Fibroblast of lung (primary cell): ENCODE data around the gene RPS4Y2. TPM values are rescaled to one million over a fixed set of nuclear protein-coding genes. Genes with fewer than 3 reads are reported as not detected.

ENCODE experiments used
- DNase-seq, 2 donors: peaks; one replicate each; pipeline versions ENCODE4 v3.0.0 to v3.0.0-alpha.2; 2010; ENCODE audit warnings: low read depth in 2 of 2
- H2AFZ ChIP-seq: 2 replicates; pipeline ENCODE4 v1.5.1; 2012; ENCODE audit warnings: low read length, control low read depth, inconsistent platforms
- H3K27ac ChIP-seq: 2 replicates; pipeline ENCODE4 v1.5.1; 2011; ENCODE audit warnings: low read length, control low read depth; ENCODE audit not compliant: insufficient read depth
- H3K27me3 ChIP-seq: 2 replicates; pipeline ENCODE4 v1.5.1; 2011; ENCODE audit warnings: mild to moderate bottlenecking, low read length; ENCODE audit not compliant: control insufficient read depth, insufficient read depth
- H3K36me3 ChIP-seq: 2 replicates; pipeline ENCODE4 v1.5.1; 2011; ENCODE audit warnings: low read length; ENCODE audit not compliant: control insufficient read depth, insufficient read depth
- H3K4me1 ChIP-seq: 2 replicates; pipeline ENCODE4 v1.5.1; 2011; ENCODE audit warnings: low read length; ENCODE audit not compliant: control insufficient read depth, insufficient read depth; ENCODE audit errors: extremely low read depth
- H3K4me2 ChIP-seq: 2 replicates; pipeline ENCODE4 v1.5.1; 2011; ENCODE audit warnings: low read length, control low read depth; ENCODE audit not compliant: insufficient read depth; ENCODE audit errors: extremely low read depth
- H3K4me3 ChIP-seq, 4 experiments: fragments of 200-600 bp in 1 of 4; sonication (generic) in 1 of 4; replicated peaks in 1 of 4; 2 replicates each; pipeline ENCODE4 v1.5.1; 2011 to 2016; ENCODE audit warnings: low read length in 4 of 4, low read depth in 3 of 4, mild to moderate bottlenecking in 3 of 4, control low read depth in 2 of 4, inconsistent platforms in 1 of 4, mixed read lengths in 1 of 4; ENCODE audit not compliant: insufficient read depth in 1 of 4; ENCODE audit errors: control extremely low read depth in 1 of 4
- H3K79me2 ChIP-seq: 2 replicates; pipeline ENCODE4 v1.5.1; 2012; ENCODE audit warnings: mild to moderate bottlenecking, low read length, inconsistent platforms; ENCODE audit not compliant: control insufficient read depth, insufficient read depth
- H3K9ac ChIP-seq: 2 replicates; pipeline ENCODE4 v1.5.1; 2011; ENCODE audit warnings: mild to moderate bottlenecking, low read length, control low read depth; ENCODE audit not compliant: insufficient read depth
- H3K9me3 ChIP-seq: 2 replicates; pipeline ENCODE4 v1.5.1; 2012; ENCODE audit warnings: low read depth, low read length; ENCODE audit not compliant: control insufficient read depth, insufficient read depth
- H4K20me1 ChIP-seq: 2 replicates; pipeline ENCODE4 v1.5.1; 2011; ENCODE audit warnings: low read length; ENCODE audit not compliant: control insufficient read depth, insufficient read depth; ENCODE audit errors: extremely low read depth
- EZH2 ChIP-seq: IDR thresholded peaks from 2 replicates; pipeline ENCODE4 v1.5.1; 2012; ENCODE audit warnings: low read length, control low read depth, mild to moderate bottlenecking; ENCODE audit errors: missing control alignments
- polyA plus RNA-seq, 2 donors: library from polyadenylated mRNA; depleted of rRNA in 1 of 2; stranded (reverse) in 1 of 2; unstranded in 1 of 2; fragments of >200 nt; gene quantifications; 2 replicates each; pipeline ENCODE4 v1.2.1, GENCODE V29; 2011 to 2012; ENCODE audit warnings: missing spikeins in 1 of 2
- total RNA-seq: library from RNA; depleted of rRNA; stranded (reverse); fragments of >200 nt; gene quantifications from 2 replicates; pipeline ENCODE4 v1.2.1, GENCODE V29; 2014
- TF ChIP-seq, protein P1 (sequence below), 2 donors: IDR thresholded peaks in 1 of 2; conservative IDR thresholded peaks in 1 of 2; 1 replicate in 1 of 2; 2 replicates in 1 of 2; pipeline ENCODE4 v1.5.1; 2011 to 2012; ENCODE audit warnings: low read length in 2 of 2, control low read depth in 1 of 2, inconsistent platforms in 1 of 2, low read depth in 1 of 2, mild to moderate bottlenecking in 1 of 2

Gene RPS4Y2
- total and polyA plus RNA-seq, 2 donors (not counting 1 experiment from before 2014, with no cell fraction given) = not detected

DNA sequence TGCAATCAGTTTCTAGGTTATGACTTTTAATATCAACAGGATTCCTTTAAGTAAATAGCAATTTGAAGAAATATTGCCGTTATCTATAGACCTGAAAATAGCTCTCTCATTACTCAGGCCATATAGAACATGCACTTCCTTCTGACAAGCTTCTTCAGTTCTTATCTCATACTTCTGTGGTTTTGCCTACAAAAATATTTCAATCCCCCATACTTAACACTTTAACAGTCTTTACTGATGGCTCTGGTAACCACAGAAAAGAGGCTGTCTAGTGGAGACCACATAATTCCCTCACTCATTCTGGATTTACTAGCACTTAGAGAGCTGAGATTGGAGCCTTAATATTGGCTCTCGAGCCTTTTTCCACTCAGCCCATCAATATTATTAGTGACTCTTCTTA lies 46.8 kb downstream of the RPS4Y2 start:
- TF ChIP-seq EZH2 = no peak
- TF ChIP-seq, protein P1, sequence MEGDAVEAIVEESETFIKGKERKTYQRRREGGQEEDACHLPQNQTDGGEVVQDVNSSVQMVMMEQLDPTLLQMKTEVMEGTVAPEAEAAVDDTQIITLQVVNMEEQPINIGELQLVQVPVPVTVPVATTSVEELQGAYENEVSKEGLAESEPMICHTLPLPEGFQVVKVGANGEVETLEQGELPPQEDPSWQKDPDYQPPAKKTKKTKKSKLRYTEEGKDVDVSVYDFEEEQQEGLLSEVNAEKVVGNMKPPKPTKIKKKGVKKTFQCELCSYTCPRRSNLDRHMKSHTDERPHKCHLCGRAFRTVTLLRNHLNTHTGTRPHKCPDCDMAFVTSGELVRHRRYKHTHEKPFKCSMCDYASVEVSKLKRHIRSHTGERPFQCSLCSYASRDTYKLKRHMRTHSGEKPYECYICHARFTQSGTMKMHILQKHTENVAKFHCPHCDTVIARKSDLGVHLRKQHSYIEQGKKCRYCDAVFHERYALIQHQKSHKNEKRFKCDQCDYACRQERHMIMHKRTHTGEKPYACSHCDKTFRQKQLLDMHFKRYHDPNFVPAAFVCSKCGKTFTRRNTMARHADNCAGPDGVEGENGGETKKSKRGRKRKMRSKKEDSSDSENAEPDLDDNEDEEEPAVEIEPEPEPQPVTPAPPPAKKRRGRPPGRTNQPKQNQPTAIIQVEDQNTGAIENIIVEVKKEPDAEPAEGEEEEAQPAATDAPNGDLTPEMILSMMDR (conservative IDR thresholded peaks at IDR 0.05 in 1 of 2, IDR thresholded peaks at IDR 0.05 in 1 of 2; ENCODE audit: low read depth in 1 of 2, low read length in 2 of 2) = no peak
- Histone ChIP-seq H4K20me1 (no peaks in the 10 kb centered on the region), H2AFZ (no peak overlapping the region), H3K4me1 (no peaks in the 10 kb centered on the region), H3K27ac (no peak overlapping the region), H3K9ac (no peak overlapping the region), H3K4me3 (no peak overlapping the region), H3K9me3 (no peaks in the 10 kb centered on the region), H3K4me2 (no peak overlapping the region), H3K36me3 (no peaks in the 10 kb centered on the region), H3K79me2 (no peaks in the 10 kb centered on the region), H3K27me3 (no peaks in the 10 kb centered on the region)
- no peak for DNase-seq

DNA sequence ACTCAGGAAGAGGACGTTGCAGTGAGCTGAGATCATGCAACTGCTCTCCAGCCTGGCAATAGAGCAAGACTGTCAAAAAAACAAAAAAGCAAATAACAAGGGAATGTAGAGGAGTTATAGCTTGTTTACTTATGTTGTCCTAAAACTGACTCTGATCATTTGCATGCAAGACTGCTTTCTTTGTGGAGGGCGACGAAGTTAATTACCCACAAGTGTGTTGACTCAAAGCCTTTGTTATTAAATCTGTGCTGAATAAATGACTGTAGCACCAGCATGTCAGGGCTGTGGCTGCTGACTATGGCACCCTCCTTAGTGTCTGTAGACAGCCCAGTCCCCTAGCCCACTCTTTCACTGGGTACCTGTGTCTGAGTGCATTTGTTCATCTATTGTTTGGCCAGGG lies 50.3 kb downstream of the RPS4Y2 start:
- Histone ChIP-seq H3K4me2 (no peak overlapping the region), H3K27me3 (no peaks in the 10 kb centered on the region), H3K79me2 (no peaks in the 10 kb centered on the region), H3K4me3 (no peak overlapping the region), H3K9ac (no peak overlapping the region), H3K4me1 (no peaks in the 10 kb centered on the region), H4K20me1 (no peaks in the 10 kb centered on the region), H3K9me3 (no peaks in the 10 kb centered on the region), H3K27ac (no peak overlapping the region), H3K36me3 (no peaks in the 10 kb centered on the region), H2AFZ (no peak overlapping the region)
- TF ChIP-seq, protein P1 (conservative IDR thresholded peaks at IDR 0.05 in 1 of 2, IDR thresholded peaks at IDR 0.05 in 1 of 2; ENCODE audit: low read depth in 1 of 2, low read length in 2 of 2) = no peak
- no peak for DNase-seq

DNA sequence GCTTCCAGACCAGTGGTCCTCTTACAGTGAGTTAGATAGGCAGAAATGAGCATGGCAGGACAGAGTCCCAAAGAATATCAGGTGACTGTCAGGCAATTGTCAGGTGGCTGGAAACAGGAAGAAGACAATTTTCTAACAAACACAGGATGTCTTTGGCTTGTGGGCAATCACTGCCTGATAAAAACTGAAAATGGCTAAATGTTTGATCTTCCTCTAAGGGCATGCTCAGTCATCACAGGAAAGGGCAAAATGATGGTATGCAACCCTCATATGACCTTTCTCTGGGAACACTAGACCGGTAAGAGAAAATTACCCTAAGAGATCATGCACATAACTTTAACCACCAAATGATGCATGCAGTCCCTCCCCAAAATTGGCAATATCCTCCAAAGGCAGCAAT lies 57.6 kb downstream of the RPS4Y2 start:
- no peak overlapping the region for H3K27ac ChIP-seq
- no peaks in the 10 kb centered on the region for H3K4me1 ChIP-seq
- H3K4me3 ChIP-seq = no peak overlapping the region
- H3K9ac ChIP-seq = no peak overlapping the region
- H4K20me1 ChIP-seq = no peaks in the 10 kb centered on the region
- H3K4me2 ChIP-seq = no peak overlapping the region
- H2AFZ ChIP-seq = no peak overlapping the region
- no peak for DNase-seq
- H3K27me3 ChIP-seq = no peaks in the 10 kb centered on the region
- no peaks in the 10 kb centered on the region for H3K36me3 ChIP-seq
- H3K9me3 ChIP-seq = no peaks in the 10 kb centered on the region
- no peaks in the 10 kb centered on the region for H3K79me2 ChIP-seq
- TF ChIP-seq EZH2 = no peak
- TF ChIP-seq, protein P1 (conservative IDR thresholded peaks at IDR 0.05 in 1 of 2, IDR thresholded peaks at IDR 0.05 in 1 of 2; ENCODE audit: low read depth in 1 of 2, low read length in 2 of 2) = no peak
